Glutamatergic neuron (in vitro differentiated cells): Measurements from ENCODE around the gene ZWILCH. TPM values are rescaled to one million over a fixed set of nuclear protein-coding genes. Genes with fewer than 3 reads are reported as not detected.

ENCODE experiments used
- DNase-seq: peaks from one replicate; pipeline ENCODE4 v3.0.0; 2022
- H3K27ac Mint-ChIP-seq: one replicate; pipeline ENCODE4 v1.8.0; 2020; ENCODE audit warnings: mild to moderate bottlenecking, mixed read lengths, inconsistent platforms; ENCODE audit not compliant: unreplicated experiment
- H3K27me3 Mint-ChIP-seq: one replicate; pipeline ENCODE4 v1.8.0; 2020; ENCODE audit warnings: mild to moderate bottlenecking, moderate library complexity, mixed read lengths, inconsistent platforms; ENCODE audit not compliant: unreplicated experiment
- H3K36me3 Mint-ChIP-seq: one replicate; pipeline ENCODE4 v1.8.0; 2020; ENCODE audit warnings: mild to moderate bottlenecking, mixed read lengths, inconsistent platforms; ENCODE audit not compliant: unreplicated experiment
- H3K4me1 Mint-ChIP-seq: one replicate; pipeline ENCODE4 v1.8.0; 2020; ENCODE audit warnings: mild to moderate bottlenecking, low read depth, mixed read lengths, inconsistent platforms; ENCODE audit not compliant: unreplicated experiment
- H3K4me3 Mint-ChIP-seq: one replicate; pipeline ENCODE4 v1.8.0; 2020; ENCODE audit warnings: mild to moderate bottlenecking, mixed read lengths, inconsistent platforms; ENCODE audit not compliant: unreplicated experiment
- H3K9me3 Mint-ChIP-seq: one replicate; pipeline ENCODE4 v1.8.0; 2020; ENCODE audit warnings: mild to moderate bottlenecking, moderate library complexity, mixed read lengths, inconsistent platforms; ENCODE audit not compliant: unreplicated experiment
- CTCF ChIP-seq: fragments of 200-600 bp; sonication (generic); IDR thresholded peaks from one replicate; pipeline ENCODE4 v1.5.0; 2021; ENCODE audit not compliant: partially characterized antibody, unreplicated experiment
- microRNA-seq: library from miRNA; unstranded; fragments of <30 nt; microRNA quantifications from one replicate; pipeline ENCODE4, GENCODE V29; 2020; ENCODE audit not compliant: unreplicated experiment
- total RNA-seq: library from RNA; stranded (reverse); fragmentation: NEBNext Ultra II Directional; extraction: Animal tissue kit (Norgen Biotek cat#: 25700); gene quantifications from one replicate; pipeline ENCODE4 v1.2.1, GENCODE V29; 2021; ENCODE audit not compliant: unreplicated experiment

The ZWILCH gene
- total RNA-seq, 1 donor from 2014 or later: 21.8 TPM

GRCh38 chr15:66595931-66596545 is 90.9 kb downstream of the ZWILCH start:
- Mint-ChIP-seq H3K9me3 (no peaks in the 10 kb centered on the region), H3K4me1 (no peaks in the 10 kb centered on the region), H3K27me3 (peaks cover 3% of the 10 kb centered on the region), H3K4me3 (no peak overlapping the region), H3K36me3 (no peaks in the 10 kb centered on the region), H3K27ac (no peak overlapping the region)
- no peak for DNase-seq
- TF ChIP-seq CTCF: no peak

- no peak for TF ChIP-seq CTCF
- no peak for DNase-seq
- no peaks in the 10 kb centered on the region for H3K27me3 Mint-ChIP-seq
- H3K27ac Mint-ChIP-seq: no peak overlapping the region
- no peaks in the 10 kb centered on the region for H3K36me3 Mint-ChIP-seq
- H3K4me3 Mint-ChIP-seq: no peak overlapping the region
- no peaks in the 10 kb centered on the region for H3K4me1 Mint-ChIP-seq
- H3K9me3 Mint-ChIP-seq: no peaks in the 10 kb centered on the region
Measured at GRCh38 chr15:66598095-66598815, 93.1 kb downstream of the ZWILCH start.

Small RNA genes lying within 50 kb of the gene (microRNA-seq; reads per million reads assigned to microRNA genes)
- gene MIR4512: 2.1 reads per million, percentile 13 among the genes with 10 or more reads in this experiment

Other genes with a start within 250 kb of the ZWILCH start
- gene DIS3L, start 211.8 kb upstream of the ZWILCH start, total RNA-seq: 6.0 TPM
- gene TIPIN, start 148.6 kb upstream of the ZWILCH start, total RNA-seq: 5.8 TPM
- gene MAP2K1, start 118.4 kb upstream of the ZWILCH start, total RNA-seq: 27.3 TPM
- gene SNAPC5, start 7.6 kb upstream of the ZWILCH start, total RNA-seq: 17.6 TPM
- gene RPL4, start 471 bp upstream of the ZWILCH start, total RNA-seq: 1,679 TPM
- not detected for gene LCTL, start 60.7 kb downstream of the ZWILCH start, total RNA-seq
- gene SMAD6, start 196.9 kb downstream of the ZWILCH start, total RNA-seq: 0.83 TPM